HCT116 (cell line): ENCODE measurements around the gene EGF. TPM values are rescaled to one million over a fixed set of nuclear protein-coding genes. Genes with fewer than 3 reads are reported as not detected.

ENCODE experiments used
- ATAC-seq: fragments of 200-7000 bp; cut with Tn5 transposase; 2 replicates; pipeline ENCODE4 v1.9.1; 2020; ENCODE audit warnings: mild to moderate bottlenecking, moderate library complexity
- BruUV-seq: library from RNA; stranded (reverse); fragments of 400-500 nt; replicated peaks from 2 replicates; lab custom pipeline; 2021; lab: Mats Ljungman, UMichigan
- CTCF ChIA-PET: fragments of 300-600 bp; sonication (Branson Sonifier 250); formaldehyde crosslinking; loops from one replicate; lab custom pipeline; 2021; ENCODE audit warnings: antibody characterized with exemption; lab: Charles Lee
- POLR2A ChIA-PET: fragments of 300-600, 350-600 bp; sonication (Branson Sonifier 250); formaldehyde crosslinking; loops from one replicate; lab custom pipeline; 2021; ENCODE audit warnings: antibody characterized with exemption; lab: Charles Lee
- RAD21 ChIA-PET, 2 experiments: fragments of 300-600 bp; sonication (Branson Sonifier 250); formaldehyde crosslinking; loops; one replicate each; lab custom pipeline; 2023; ENCODE audit warnings: low total read pairs in 2 of 2; ENCODE audit not compliant: uncharacterized antibody in 2 of 2, unreplicated experiment in 2 of 2, low non-redundant PET in 1 of 2; lab: Charles Lee
- DNase-seq: peaks from one replicate; pipeline ENCODE4 v3.0.0-alpha.2; 2010; ENCODE audit warnings: low read depth, low spot score
- H2AFZ ChIP-seq: fragments of 200-600 bp; shearing (Covaris generic), sonication (generic); 2 replicates; pipeline ENCODE4 v1.6.1; 2017; ENCODE audit warnings: low read depth, mixed run types, mixed read lengths, antibody characterized with exemption, low read length; ENCODE audit not compliant: poor library complexity, severe bottlenecking
- H3K27ac ChIP-seq: 2 replicates; pipeline ENCODE4 v1.5.1; 2012; ENCODE audit warnings: low read depth, low read length
- H3K27me3 ChIP-seq: fragments of 200-600 bp; sonication (generic); 2 replicates; pipeline ENCODE4 v1.6.1; 2016; ENCODE audit warnings: mixed run types, low read length, mixed read lengths; ENCODE audit not compliant: insufficient read depth
- H3K36me3 ChIP-seq, 2 experiments: fragments of 200-500 bp in 1 of 2; fragments of 200-600 bp in 1 of 2; sonication (Bioruptor generic) in 1 of 2; sonication (generic) in 1 of 2; 2 replicates each; pipeline versions ENCODE4 v1.5.1 to v1.6.1; 2014 to 2016; ENCODE audit warnings: low read length in 2 of 2, inconsistent platforms in 1 of 2, mixed read lengths in 1 of 2, mixed run types in 1 of 2; ENCODE audit not compliant: insufficient read depth in 2 of 2, control insufficient read depth in 1 of 2
- H3K4me1 ChIP-seq, 2 experiments: fragments of 200-600 bp in 1 of 2; sonication (generic) in 1 of 2; 2 replicates each; pipeline versions ENCODE4 v1.5.1 to v1.6.1; 2012 to 2017; ENCODE audit warnings: low read length in 2 of 2, inconsistent platforms in 1 of 2, mild to moderate bottlenecking in 1 of 2, mixed read lengths in 1 of 2, mixed run types in 1 of 2, moderate library complexity in 1 of 2; ENCODE audit not compliant: insufficient read depth in 2 of 2, control insufficient read depth in 1 of 2
- H3K4me2 ChIP-seq: fragments of 200-600 bp; sonication (generic); 2 replicates; pipeline ENCODE4 v1.6.1; 2017; ENCODE audit warnings: mixed run types, low read length, mixed read lengths
- H3K4me3 ChIP-seq, 2 experiments: fragments of 200-600 bp in 1 of 2; sonication (generic) in 1 of 2; replicated peaks in 1 of 2; 2 replicates each; pipeline ENCODE4 v1.5.1; 2011 to 2016; ENCODE audit warnings: low read length in 2 of 2, control low read depth in 1 of 2, low read depth in 1 of 2, mild to moderate bottlenecking in 1 of 2, mixed read lengths in 1 of 2, mixed run types in 1 of 2
- H3K79me2 ChIP-seq: fragments of 200-600 bp; sonication (generic); 2 replicates; pipeline ENCODE4 v1.6.1; 2017; ENCODE audit warnings: mild to moderate bottlenecking, mixed run types, low read length, moderate library complexity, mixed read lengths; ENCODE audit not compliant: insufficient read depth
- H3K9ac ChIP-seq: fragments of 200-600 bp; sonication (generic); 2 replicates; pipeline ENCODE4 v1.6.1; 2016; ENCODE audit warnings: low read length, mixed read lengths
- H3K9me2 ChIP-seq: fragments of 200-600 bp; sonication (generic), shearing (Covaris generic); 2 replicates; pipeline ENCODE4 v1.6.1; 2017; ENCODE audit warnings: mixed run types, mild to moderate bottlenecking, moderate library complexity; ENCODE audit not compliant: insufficient read depth
- H3K9me3 ChIP-seq, 2 experiments: fragments of 200-500 bp in 1 of 2; fragments of 200-600 bp in 1 of 2; sonication (Bioruptor generic) in 1 of 2; sonication (generic) in 1 of 2; 2 replicates each; pipeline ENCODE4 v1.6.1; 2014 to 2017; ENCODE audit warnings: low read length in 2 of 2, mixed read lengths in 2 of 2, inconsistent platforms in 1 of 2, low read depth in 1 of 2, mild to moderate bottlenecking in 1 of 2, mixed run types in 1 of 2, moderate library complexity in 1 of 2; ENCODE audit not compliant: control insufficient read depth in 1 of 2, insufficient read depth in 1 of 2
- H4K20me1 ChIP-seq: fragments of 200-600 bp; sonication (generic), shearing (Covaris generic); 2 replicates; pipeline ENCODE4 v1.6.1; 2017; ENCODE audit warnings: mixed run types, mild to moderate bottlenecking, moderate library complexity; ENCODE audit not compliant: insufficient read depth
- ATF3 ChIP-seq: IDR thresholded peaks from 2 replicates; pipeline ENCODE4 v1.6.1; 2012
- CBX3 ChIP-seq: IDR thresholded peaks from 2 replicates; pipeline ENCODE4 v1.6.1; 2012; ENCODE audit warnings: low read depth
- CEBPB ChIP-seq: IDR thresholded peaks from 2 replicates; pipeline ENCODE4 v1.6.1; 2012; ENCODE audit warnings: low read depth
- CTCF ChIP-seq, 3 experiments: fragments of 200-600 bp in 1 of 3; sonication (generic) in 1 of 3; IDR thresholded peaks in 2 of 3; conservative IDR thresholded peaks in 1 of 3; 2 replicates each; pipeline ENCODE4 v1.5.1; 2012 to 2017; ENCODE audit warnings: low read depth in 2 of 3, low read length in 2 of 3, antibody characterized with exemption in 1 of 3, borderline replicate concordance in 1 of 3, control low read depth in 1 of 3, mild to moderate bottlenecking in 1 of 3, mixed read lengths in 1 of 3, mixed run types in 1 of 3, moderate library complexity in 1 of 3; ENCODE audit not compliant: insufficient read depth in 1 of 3
- EZH2 ChIP-seq: fragments of 200-600 bp; sonication (generic); IDR thresholded peaks from 2 replicates; pipeline ENCODE4 v1.6.1; 2017; ENCODE audit warnings: antibody characterized with exemption, mixed run types
- POLR2A ChIP-seq: IDR thresholded peaks from 2 replicates; pipeline ENCODE4 v1.7.0; 2011; ENCODE audit warnings: borderline replicate concordance; ENCODE audit not compliant: insufficient read depth, insufficient read length; ENCODE audit errors: extremely low read depth
- POLR2AphosphoS5 ChIP-seq: IDR thresholded peaks from 2 replicates; pipeline ENCODE4 v1.6.1; 2011; ENCODE audit warnings: mild to moderate bottlenecking, low read depth, low read length, moderate library complexity
- RAD21 ChIP-seq: IDR thresholded peaks from 2 replicates; pipeline ENCODE4 v1.6.1; 2012; ENCODE audit warnings: low read depth, mild to moderate bottlenecking
- REST ChIP-seq: IDR thresholded peaks from 2 replicates; pipeline ENCODE4 v1.6.1; 2012; ENCODE audit warnings: low read depth
- SIN3A ChIP-seq: IDR thresholded peaks from 2 replicates; pipeline ENCODE4 v1.6.1; 2012; ENCODE audit warnings: low read depth
- TCF7L2 ChIP-seq: IDR thresholded peaks from 2 replicates; pipeline ENCODE4 v1.7.0; 2011; ENCODE audit warnings: borderline replicate concordance, inconsistent platforms; ENCODE audit not compliant: insufficient read depth, insufficient read length; ENCODE audit errors: extremely low read depth
- ZBTB33 ChIP-seq: IDR thresholded peaks from 2 replicates; pipeline ENCODE4 v1.6.1; 2011; ENCODE audit warnings: mild to moderate bottlenecking, low read length, moderate library complexity; ENCODE audit not compliant: insufficient replicate concordance; ENCODE audit errors: extremely low read depth
- ZNF274 ChIP-seq: fragments of 200-500 bp; sonication (Bioruptor generic); IDR thresholded peaks from 2 replicates; pipeline ENCODE4 v1.6.1; 2014; ENCODE audit warnings: mild to moderate bottlenecking, low read depth, low read length, inconsistent platforms
- intact Hi-C: fragments of 100-400 bp; cut with micrococcal nuclease; formaldehyde crosslinking; loops from 2 replicates; pipeline ENCODE4 v1.10.0; 2022
- total RNA-seq: library from RNA; stranded (reverse); gene quantifications from one replicate; pipeline ENCODE4 v1.2.1, GENCODE V29; 2021; ENCODE audit not compliant: unreplicated experiment

Gene EGF
- total RNA-seq, 1 experiment from 2014 or later, result 0.57 TPM

- H3K27ac ChIP-seq, result no peak overlapping the region
- no peak overlapping the region for H3K9ac ChIP-seq
- POLR2A ChIA-PET, result no interaction called here
- H3K4me3 ChIP-seq, result no peak overlapping the region
- no peaks in the 10 kb centered on the region for H3K79me2 ChIP-seq
- no peaks in the 10 kb centered on the region for H3K27me3 ChIP-seq
- no peak overlapping the region for H3K4me2 ChIP-seq
- no peaks in the 10 kb centered on the region for H3K9me2 ChIP-seq
- peaks cover 4 to 8% of the 10 kb centered on the region in 2 experiments; a peak in 2 of 4 replicates for H3K4me1 ChIP-seq
- no peak for TF ChIP-seq ATF3
- no peak for TF ChIP-seq ZNF274
- no peak for TF ChIP-seq SIN3A
- TF ChIP-seq RAD21, result no peak
- TF ChIP-seq ZBTB33, result no peak
- no peak for TF ChIP-seq CTCF (IDR thresholded peaks at IDR 0.05 in 2 of 3, conservative IDR thresholded peaks at IDR 0.05 in 1 of 3; ENCODE audit: borderline replicate concordance in 1 of 3, insufficient read depth in 1 of 3, low read depth in 2 of 3, low read length in 2 of 3)
- TF ChIP-seq TCF7L2, result no peak
- TF ChIP-seq POLR2A, result no peak
- no peak for TF ChIP-seq REST
- no peak for TF ChIP-seq EZH2
- TF ChIP-seq CBX3, result no peak
- TF ChIP-seq CEBPB, result no peak
- no peak for TF ChIP-seq POLR2AphosphoS5
- H4K20me1 ChIP-seq, result no peaks in the 10 kb centered on the region
- RAD21 ChIA-PET, result no interaction called here
- BruUV-seq, result no TSS peak
- no peaks in the 10 kb centered on the region for H3K9me3 ChIP-seq
- no peak for ATAC-seq
- H2AFZ ChIP-seq, result no peak overlapping the region
- CTCF ChIA-PET, result no interaction called here
- intact Hi-C loops, result no loop called here
- no peaks in the 10 kb centered on the region for H3K36me3 ChIP-seq
- DNase-seq, result no peak
Observed at GRCh38 chr4:109908731-109909130, 4.0 kb upstream of the EGF start.
